K562 (cell line): Measurements from ENCODE around the gene SPANXN2. TPM values are rescaled to one million over a fixed set of nuclear protein-coding genes. Genes with fewer than 3 reads are reported as not detected.

Source experiments
- ATF1 ChIP-seq, 2 experiments: fragments of 450-650 bp in 1 of 2; IDR thresholded peaks; 2 replicates each; pipeline ENCODE4 v1.6.1; 2016; ENCODE audit warnings: missing compliant biosample characterization in 1 of 2, missing genetic modification characterization in 1 of 2
- ELF1 ChIP-seq: fragments of 200-800 bp; sonication (Bioruptor generic); IDR thresholded peaks from 2 replicates; pipeline ENCODE4 v1.6.1; 2016; ENCODE audit warnings: missing genetic modification characterization, missing compliant biosample characterization
- MAFK ChIP-seq: IDR thresholded peaks from 2 replicates; pipeline ENCODE4 v1.6.1; 2011; ENCODE audit warnings: low read length, improper control_type of control experiment
- MTA2 ChIP-seq: fragments of 450-650 bp; IDR thresholded peaks from 2 replicates; pipeline ENCODE4 v1.6.1; 2016; ENCODE audit warnings: low read depth
- PPARD ChIP-seq: fragments of 250-450 bp; sonication (Bioruptor Pico); IDR thresholded peaks from 2 replicates; pipeline ENCODE4 v1.8.0; 2022; ENCODE audit warnings: inconsistent platforms, mild to moderate bottlenecking, moderate library complexity
- SAFB2 ChIP-seq: fragments of 200-400 bp; formaldehyde crosslinking; IDR thresholded peaks from 2 replicates; pipeline ENCODE4 v1.6.1; 2018; ENCODE audit warnings: borderline replicate concordance, low read length, low read depth, moderate library complexity; ENCODE audit not compliant: severe bottlenecking
- SIN3A ChIP-seq, 2 experiments: fragments of 150-350 bp in 1 of 2; IDR thresholded peaks; 2 replicates each; pipeline ENCODE4 v1.6.1; 2011 to 2016; ENCODE audit warnings: borderline replicate concordance in 2 of 2, low read depth in 2 of 2, low read length in 2 of 2, mild to moderate bottlenecking in 2 of 2, moderate library complexity in 2 of 2; ENCODE audit not compliant: control insufficient read depth in 1 of 2
- SPI1 ChIP-seq: IDR thresholded peaks from 2 replicates; pipeline ENCODE4 v1.6.1; 2011; ENCODE audit warnings: low read depth, low read length, control low read depth, borderline replicate concordance
- TAL1 ChIP-seq: fragments of 450-650 bp; IDR thresholded peaks from 2 replicates; pipeline ENCODE4 v1.6.1; 2016; ENCODE audit warnings: mild to moderate bottlenecking
- polyA plus RNA-seq, 8 experiments: library from polyadenylated mRNA; depleted of rRNA in 4 of 8; stranded (reverse) in 5 of 8; unstranded in 3 of 8; fragments of >200 nt; fragmentation: Nextera tagmentation in 2 of 8; fragmentation: Illumina TruSeq in 1 of 8; extraction: Ambion mirVana in 2 of 8; extraction: Trizol in 1 of 8; gene quantifications; 2 replicates each; pipeline versions ENCODE4 v1.2.1 to v1.2.3, GENCODE V29; 2011 to 2014; ENCODE audit warnings: inconsistent platforms in 1 of 8, missing spikeins in 1 of 8
- total RNA-seq, 7 experiments: library from RNA; depleted of rRNA in 6 of 7; stranded (reverse); fragments of >200 nt in 6 of 7; fragmentation: Illumina TruSeq in 2 of 7; extraction: Trizol in 2 of 7; gene quantifications; 2 replicates each; pipeline versions ENCODE4 v1.2.1 to v1.2.3, GENCODE V29; 2011 to 2021; ENCODE audit warnings: low replicate concordance in 1 of 7
- TF ChIP-seq, protein P1 (sequence below): fragments of 450-650 bp; IDR thresholded peaks from 2 replicates; pipeline ENCODE4 v1.6.1; 2016; ENCODE audit warnings: mild to moderate bottlenecking, moderate library complexity
- TF ChIP-seq, protein P2 (sequence below): IDR thresholded peaks from 2 replicates; pipeline ENCODE4 v1.6.1; 2011; ENCODE audit warnings: borderline replicate concordance, low read depth, mild to moderate bottlenecking, moderate library complexity, low read length; ENCODE audit not compliant: insufficient read depth, poor library complexity, severe bottlenecking

The SPANXN2 gene
- total and polyA plus RNA-seq, 9 of the 15 experiments (the other 6 are each of a cell fraction or from before 2014, with no cell fraction given): not detected

DNA sequence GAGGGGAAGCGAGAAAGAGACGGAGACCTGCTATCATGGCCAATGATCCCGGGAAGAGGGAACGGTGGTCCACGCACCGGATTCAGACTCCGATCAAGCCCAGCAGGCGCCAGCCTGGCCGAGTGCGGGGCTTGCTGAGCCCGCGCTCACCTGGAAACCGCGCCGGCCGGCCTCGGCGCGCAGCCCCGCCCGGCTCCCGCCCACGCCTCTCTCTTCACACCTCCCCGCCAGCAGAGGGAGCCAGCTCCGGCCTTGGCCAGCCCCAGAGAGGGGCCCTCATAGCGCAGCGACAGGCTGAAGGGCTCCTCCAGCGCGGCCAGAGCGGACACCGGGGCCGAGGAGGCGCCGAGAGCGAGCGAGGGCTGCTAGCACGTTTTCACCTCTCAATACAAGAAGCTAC, 36.8 kb upstream of the SPANXN2 start (continued):
- TF ChIP-seq, protein P1, sequence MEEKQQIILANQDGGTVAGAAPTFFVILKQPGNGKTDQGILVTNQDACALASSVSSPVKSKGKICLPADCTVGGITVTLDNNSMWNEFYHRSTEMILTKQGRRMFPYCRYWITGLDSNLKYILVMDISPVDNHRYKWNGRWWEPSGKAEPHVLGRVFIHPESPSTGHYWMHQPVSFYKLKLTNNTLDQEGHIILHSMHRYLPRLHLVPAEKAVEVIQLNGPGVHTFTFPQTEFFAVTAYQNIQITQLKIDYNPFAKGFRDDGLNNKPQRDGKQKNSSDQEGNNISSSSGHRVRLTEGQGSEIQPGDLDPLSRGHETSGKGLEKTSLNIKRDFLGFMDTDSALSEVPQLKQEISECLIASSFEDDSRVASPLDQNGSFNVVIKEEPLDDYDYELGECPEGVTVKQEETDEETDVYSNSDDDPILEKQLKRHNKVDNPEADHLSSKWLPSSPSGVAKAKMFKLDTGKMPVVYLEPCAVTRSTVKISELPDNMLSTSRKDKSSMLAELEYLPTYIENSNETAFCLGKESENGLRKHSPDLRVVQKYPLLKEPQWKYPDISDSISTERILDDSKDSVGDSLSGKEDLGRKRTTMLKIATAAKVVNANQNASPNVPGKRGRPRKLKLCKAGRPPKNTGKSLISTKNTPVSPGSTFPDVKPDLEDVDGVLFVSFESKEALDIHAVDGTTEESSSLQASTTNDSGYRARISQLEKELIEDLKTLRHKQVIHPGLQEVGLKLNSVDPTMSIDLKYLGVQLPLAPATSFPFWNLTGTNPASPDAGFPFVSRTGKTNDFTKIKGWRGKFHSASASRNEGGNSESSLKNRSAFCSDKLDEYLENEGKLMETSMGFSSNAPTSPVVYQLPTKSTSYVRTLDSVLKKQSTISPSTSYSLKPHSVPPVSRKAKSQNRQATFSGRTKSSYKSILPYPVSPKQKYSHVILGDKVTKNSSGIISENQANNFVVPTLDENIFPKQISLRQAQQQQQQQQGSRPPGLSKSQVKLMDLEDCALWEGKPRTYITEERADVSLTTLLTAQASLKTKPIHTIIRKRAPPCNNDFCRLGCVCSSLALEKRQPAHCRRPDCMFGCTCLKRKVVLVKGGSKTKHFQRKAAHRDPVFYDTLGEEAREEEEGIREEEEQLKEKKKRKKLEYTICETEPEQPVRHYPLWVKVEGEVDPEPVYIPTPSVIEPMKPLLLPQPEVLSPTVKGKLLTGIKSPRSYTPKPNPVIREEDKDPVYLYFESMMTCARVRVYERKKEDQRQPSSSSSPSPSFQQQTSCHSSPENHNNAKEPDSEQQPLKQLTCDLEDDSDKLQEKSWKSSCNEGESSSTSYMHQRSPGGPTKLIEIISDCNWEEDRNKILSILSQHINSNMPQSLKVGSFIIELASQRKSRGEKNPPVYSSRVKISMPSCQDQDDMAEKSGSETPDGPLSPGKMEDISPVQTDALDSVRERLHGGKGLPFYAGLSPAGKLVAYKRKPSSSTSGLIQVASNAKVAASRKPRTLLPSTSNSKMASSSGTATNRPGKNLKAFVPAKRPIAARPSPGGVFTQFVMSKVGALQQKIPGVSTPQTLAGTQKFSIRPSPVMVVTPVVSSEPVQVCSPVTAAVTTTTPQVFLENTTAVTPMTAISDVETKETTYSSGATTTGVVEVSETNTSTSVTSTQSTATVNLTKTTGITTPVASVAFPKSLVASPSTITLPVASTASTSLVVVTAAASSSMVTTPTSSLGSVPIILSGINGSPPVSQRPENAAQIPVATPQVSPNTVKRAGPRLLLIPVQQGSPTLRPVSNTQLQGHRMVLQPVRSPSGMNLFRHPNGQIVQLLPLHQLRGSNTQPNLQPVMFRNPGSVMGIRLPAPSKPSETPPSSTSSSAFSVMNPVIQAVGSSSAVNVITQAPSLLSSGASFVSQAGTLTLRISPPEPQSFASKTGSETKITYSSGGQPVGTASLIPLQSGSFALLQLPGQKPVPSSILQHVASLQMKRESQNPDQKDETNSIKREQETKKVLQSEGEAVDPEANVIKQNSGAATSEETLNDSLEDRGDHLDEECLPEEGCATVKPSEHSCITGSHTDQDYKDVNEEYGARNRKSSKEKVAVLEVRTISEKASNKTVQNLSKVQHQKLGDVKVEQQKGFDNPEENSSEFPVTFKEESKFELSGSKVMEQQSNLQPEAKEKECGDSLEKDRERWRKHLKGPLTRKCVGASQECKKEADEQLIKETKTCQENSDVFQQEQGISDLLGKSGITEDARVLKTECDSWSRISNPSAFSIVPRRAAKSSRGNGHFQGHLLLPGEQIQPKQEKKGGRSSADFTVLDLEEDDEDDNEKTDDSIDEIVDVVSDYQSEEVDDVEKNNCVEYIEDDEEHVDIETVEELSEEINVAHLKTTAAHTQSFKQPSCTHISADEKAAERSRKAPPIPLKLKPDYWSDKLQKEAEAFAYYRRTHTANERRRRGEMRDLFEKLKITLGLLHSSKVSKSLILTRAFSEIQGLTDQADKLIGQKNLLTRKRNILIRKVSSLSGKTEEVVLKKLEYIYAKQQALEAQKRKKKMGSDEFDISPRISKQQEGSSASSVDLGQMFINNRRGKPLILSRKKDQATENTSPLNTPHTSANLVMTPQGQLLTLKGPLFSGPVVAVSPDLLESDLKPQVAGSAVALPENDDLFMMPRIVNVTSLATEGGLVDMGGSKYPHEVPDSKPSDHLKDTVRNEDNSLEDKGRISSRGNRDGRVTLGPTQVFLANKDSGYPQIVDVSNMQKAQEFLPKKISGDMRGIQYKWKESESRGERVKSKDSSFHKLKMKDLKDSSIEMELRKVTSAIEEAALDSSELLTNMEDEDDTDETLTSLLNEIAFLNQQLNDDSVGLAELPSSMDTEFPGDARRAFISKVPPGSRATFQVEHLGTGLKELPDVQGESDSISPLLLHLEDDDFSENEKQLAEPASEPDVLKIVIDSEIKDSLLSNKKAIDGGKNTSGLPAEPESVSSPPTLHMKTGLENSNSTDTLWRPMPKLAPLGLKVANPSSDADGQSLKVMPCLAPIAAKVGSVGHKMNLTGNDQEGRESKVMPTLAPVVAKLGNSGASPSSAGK: no peak
- TF ChIP-seq MAFK (no peak), PPARD (no peak), TAL1 (no peak), SIN3A (IDR thresholded peaks at IDR 0.05; ENCODE audit: borderline replicate concordance in 2 of 2, control insufficient read depth in 1 of 2, low read depth in 2 of 2, low read length in 2 of 2) (no peak), ATF1 (CRISPR knock-in tag; IDR thresholded peaks at IDR 0.05) (no peak), ATF1 (tag; IDR thresholded peaks at IDR 0.05) (no peak), MTA2 (no peak), SPI1 (no peak), SAFB2 (no peak), ELF1 (tag) (no peak)
- TF ChIP-seq, protein P2, sequence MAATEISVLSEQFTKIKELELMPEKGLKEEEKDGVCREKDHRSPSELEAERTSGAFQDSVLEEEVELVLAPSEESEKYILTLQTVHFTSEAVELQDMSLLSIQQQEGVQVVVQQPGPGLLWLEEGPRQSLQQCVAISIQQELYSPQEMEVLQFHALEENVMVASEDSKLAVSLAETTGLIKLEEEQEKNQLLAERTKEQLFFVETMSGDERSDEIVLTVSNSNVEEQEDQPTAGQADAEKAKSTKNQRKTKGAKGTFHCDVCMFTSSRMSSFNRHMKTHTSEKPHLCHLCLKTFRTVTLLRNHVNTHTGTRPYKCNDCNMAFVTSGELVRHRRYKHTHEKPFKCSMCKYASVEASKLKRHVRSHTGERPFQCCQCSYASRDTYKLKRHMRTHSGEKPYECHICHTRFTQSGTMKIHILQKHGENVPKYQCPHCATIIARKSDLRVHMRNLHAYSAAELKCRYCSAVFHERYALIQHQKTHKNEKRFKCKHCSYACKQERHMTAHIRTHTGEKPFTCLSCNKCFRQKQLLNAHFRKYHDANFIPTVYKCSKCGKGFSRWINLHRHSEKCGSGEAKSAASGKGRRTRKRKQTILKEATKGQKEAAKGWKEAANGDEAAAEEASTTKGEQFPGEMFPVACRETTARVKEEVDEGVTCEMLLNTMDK: no peak
